Ureter (tissue), 1 donor: ENCODE data around the gene ZNF217. TPM values are rescaled to one million over a fixed set of nuclear protein-coding genes. Genes with fewer than 3 reads are reported as not detected.
"Not testable (repeated sequence)": the region's sequence is repeated elsewhere in the genome, so short reads cannot be mapped to it uniquely, and the experiment has no call there.

Experiments used
- DNase-seq: peaks from one replicate; pipeline ENCODE4 v3.0.0-alpha.2; 2020; ENCODE audit warnings: low spot score
- total RNA-seq: library from RNA; stranded (reverse); gene quantifications from one replicate; pipeline ENCODE4 v1.2.4, GENCODE V29; 2023
- donor health status: DM: yes; HTN: yes; CAD: no.

Gene ZNF217
- total RNA-seq, 1 donor from 2014 or later, result 80.7 TPM

DNA sequence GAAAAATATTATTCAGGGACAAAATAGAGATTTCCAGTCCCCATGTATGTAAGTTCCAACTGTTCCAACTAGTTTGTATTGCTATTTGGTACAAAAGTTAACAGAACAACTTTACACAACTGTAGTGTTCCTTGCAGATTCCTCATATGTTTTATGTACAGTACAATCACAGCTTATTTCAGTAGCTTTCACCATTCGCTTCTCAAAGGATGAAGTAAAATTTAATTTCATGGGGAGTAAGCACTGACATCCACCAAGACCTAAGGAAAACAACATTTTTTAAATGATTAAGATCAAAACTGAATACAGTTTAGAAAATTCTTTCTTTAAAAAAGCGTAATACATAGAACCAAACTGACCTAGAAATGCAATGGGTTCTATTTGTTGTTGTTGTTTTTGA lies 24.6 kb downstream of the ZNF217 start:
- DNase-seq, result no peak

DNA sequence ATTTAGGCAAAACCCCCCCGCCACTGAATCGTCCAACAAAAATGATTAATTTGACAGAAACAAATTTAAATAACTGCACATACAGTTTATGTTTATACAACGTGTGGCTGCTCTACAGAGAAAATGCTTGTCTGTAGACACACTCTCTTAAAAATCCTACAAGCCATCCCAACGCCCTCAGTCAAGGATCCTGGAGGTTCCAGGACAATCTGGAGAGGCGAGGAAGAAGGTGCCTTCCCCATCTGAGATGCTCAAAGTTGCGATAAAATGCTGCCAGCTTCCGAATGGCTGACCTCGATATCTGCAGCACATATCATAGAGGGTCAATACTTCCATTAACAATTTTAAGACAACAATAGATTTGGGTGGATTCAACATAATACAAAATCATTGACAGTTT lies 25.3 kb downstream of the ZNF217 start:
- no peak for DNase-seq

DNA sequence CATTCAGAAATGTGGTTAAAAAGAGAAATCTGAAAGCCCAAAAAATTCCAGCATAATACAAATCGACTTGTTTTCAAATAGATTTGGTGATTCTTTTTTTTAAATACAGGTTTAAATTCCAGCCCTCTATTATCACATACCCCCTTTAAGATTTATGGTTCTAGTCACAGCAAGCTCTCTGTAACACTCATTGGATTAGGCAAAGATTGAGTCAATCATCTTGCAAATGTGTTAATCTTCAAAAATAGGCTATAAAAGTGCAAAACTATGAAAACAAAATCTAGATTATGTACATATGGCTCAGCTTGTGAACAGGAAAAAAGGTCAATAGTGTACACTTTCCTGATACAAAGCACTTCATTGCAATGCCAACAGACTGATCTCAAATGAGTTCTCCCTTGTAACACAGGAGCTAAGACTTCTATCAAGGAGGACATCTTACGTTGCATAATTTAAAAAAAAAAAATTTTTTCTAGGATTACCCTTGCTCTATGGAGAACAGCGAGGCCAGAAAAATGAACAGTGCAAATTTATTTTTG lies 26.2 kb downstream of the ZNF217 start:
- no peak for DNase-seq

DNA sequence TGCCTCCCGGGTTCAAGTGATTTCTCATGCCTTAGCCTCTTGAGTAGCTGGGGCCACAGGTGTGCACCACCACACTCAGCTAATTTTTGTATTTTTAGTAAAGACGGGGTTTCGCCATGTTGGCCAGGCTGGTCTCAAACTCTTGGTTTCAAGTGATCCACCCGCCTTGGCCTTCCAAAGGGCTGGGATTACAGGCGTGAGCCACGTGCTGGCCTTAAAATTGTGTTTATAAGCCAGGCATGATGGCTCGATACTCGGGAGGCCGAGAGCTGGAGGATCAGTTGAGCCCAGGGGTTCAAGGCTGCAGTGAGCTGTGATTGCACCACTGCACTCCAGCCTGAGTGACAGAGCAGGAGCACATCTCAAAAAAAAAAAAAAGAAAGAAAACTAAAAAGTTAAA lies 27.0 kb downstream of the ZNF217 start:
- DNase-seq, result not testable (repeated sequence)

DNA sequence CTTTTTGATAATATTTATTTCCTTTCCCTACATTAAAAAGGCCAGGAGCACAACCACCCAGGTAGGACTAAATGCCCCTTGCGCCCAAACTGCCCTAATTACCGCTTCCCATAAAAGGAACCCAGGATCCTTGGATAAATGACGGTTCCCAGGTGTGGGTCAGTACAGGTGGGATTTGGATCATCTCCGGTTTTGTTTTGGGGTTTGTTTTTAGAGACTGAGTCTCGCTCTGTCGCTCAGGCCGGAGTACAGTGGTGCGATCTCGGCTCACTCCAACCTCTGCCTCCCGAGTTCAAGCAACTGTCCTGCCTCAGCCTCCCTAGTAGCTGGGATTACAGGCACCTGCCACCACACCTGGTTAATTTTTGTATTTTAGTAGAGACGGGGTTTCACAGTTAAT lies 28.4 kb downstream of the ZNF217 start:
- DNase-seq, result no peak

DNA sequence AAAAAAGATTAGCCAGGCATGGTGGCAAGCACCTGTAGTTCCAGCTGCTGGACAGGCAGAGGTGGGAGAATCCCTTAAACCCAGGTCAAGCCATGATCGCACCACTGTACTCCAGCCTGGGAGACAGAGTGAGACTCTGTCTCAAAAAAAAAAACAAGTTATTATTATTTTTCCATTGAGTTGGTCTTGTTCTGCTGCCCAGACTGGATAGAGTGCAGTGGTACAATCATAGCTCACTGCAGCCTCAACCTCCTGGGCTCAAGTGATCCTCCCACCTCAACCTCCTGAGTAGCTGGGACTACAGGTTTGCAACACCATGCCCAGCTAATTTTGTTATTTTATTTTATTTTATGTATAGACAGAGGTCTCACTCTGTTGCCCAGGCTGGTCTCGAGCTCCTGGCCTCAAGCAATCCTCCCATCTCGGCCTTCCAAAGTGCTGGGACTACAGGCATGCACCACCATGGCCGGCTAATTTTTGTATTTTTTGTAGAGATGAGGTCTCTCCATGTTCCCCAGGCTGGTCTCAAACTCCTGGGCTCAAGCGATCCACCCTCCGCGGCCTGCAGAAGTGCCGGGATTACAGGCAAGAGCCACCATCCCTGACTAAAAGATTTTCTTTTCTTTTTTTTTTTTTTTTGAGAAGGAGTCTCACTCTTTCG lies 31.4 kb downstream of the ZNF217 start:
- DNase-seq, result not testable (repeated sequence)

DNA sequence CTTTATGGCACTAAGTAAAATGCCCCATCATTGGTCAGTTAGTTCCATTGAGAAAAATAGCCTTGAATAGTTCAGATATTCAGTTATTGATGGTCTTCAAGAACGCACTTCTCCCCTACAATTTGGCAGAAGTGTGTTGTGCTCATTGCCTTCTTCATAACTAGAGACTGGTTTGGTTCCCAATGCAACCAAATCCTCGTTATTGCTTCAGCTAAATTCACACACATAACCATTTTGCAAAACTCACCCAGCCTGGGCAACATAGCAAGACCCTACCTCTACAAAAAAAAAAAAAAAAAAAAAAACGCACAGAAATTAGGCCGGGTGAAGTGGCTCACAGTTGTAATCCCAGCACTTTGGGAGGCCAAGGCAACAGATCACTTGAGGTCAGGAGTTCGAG lies 32.1 kb downstream of the ZNF217 start:
- DNase-seq, result no peak

GRCh38 chr20:53559816-53560215 lies 33.8 kb downstream of the ZNF217 start:
- no peak for DNase-seq

DNA sequence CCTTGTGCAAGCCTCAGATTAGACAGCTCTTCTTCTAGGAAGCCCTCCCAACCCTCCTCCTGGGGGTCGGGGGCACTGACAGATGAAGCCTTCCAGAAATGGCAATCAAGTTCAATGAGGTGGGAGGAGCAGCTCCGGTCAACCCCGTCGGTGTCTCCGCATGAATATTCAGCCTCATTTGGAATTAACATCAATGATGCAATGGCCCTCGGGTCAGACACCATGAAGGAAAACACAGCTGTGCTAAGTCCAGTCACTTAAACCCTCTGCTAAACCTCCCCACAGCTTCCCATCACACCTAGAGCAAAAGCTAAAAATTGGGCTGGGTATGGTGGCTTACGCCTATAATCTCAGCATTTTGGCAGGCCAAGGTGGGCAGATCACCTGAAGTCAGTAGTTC lies 36.5 kb downstream of the ZNF217 start:
- no peak for DNase-seq

DNA sequence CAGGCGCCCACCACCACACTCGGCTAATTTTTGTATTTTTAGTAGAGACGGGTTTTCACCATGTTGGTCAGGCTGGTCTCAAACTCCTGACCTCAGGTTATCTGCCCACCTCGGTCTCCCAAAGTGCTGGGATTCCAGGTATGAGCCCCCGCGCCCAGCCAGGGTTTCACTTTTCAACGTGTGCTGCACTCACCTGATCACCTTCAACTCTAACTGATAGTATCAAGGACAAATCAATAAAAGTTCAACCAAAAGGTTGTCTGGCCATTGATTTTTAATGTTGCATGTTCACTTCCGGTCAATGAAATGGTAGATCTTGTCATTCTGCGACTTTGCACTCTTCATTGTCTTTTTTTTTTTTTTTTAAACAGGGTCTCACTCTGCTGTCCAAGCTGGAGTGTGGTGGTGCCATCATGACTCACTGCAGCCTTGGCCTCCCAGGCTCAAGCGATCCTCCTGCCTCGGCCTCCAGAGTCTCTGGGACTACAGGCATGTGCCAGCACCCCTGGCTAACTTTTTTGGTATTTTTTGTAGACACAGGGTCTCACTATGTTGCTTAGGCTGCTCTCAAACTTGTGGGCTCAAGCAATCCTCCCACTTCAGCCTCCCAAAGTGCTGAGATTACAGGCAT lies 37.3 kb downstream of the ZNF217 start:
- DNase-seq, result no peak

GRCh38 chr20:53555816-53556215 lies 37.8 kb downstream of the ZNF217 start:
- no peak for DNase-seq

- DNase-seq, result no peak
Observed at GRCh38 chr20:53555081-53555480, 38.6 kb downstream of the ZNF217 start.

DNA sequence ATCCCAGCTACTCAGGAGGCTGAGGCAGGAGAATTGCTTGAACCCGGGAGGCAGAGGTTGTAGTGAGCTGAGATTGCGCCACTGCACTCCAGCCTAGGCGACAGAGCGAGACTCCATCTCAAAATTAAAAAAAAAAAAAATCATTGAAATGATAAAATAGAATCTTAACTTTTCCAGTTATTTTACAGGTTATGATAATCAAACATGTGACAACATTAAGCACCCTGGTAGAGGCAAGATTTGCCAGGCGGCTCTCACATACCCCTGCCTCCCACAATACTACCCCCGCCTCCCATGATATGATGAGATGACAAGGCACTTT lies 41.1 kb downstream of the ZNF217 start:
- DNase-seq, result not testable (repeated sequence)

DNA sequence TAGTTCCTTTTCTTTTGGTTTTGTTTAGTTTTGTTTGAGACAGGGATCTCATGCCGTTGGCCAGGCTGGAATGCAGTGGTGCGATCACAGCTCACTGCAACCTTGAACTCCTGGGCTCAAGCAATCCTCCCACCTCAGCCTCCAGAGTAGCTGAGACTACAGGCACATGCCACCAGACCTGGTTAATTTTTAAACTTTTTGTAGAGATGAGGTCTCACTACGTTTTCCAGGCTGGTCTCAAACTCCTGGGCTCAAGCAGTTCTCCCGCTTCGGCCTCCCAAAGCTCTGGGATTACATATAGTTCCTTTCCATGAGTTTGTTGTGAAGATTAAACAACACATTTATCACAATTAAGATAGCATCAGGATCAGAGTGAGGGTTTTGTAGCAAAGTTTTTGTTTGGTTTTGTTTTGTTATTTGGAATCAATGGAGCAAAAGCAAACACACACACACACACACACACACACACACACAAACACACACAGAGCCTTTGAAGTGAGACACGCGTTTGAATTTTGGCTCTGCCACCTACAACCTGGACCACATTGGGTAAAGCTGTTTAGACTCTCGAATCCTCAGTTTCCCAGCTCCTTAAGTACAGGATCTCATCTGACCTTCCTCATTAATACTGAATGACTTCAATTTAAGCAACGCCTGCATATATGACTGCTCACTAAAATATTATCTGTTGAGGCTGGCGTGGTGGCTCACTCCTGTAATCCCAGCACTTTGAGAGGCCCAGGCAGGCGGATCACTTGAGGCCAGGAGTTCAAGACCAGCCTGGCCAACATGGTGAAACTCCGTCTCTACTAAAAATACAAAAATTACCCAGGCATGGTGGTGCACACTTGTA lies 41.7 kb downstream of the ZNF217 start:
- DNase-seq, result not testable (repeated sequence)

GRCh38 chr20:53550280-53551187 lies 43.1 kb downstream of the ZNF217 start:
- no peak for DNase-seq

- peak; percentile 46 for DNase-seq
Observed at GRCh38 chr20:53547664-53548239, 45.9 kb downstream of the ZNF217 start.

DNA sequence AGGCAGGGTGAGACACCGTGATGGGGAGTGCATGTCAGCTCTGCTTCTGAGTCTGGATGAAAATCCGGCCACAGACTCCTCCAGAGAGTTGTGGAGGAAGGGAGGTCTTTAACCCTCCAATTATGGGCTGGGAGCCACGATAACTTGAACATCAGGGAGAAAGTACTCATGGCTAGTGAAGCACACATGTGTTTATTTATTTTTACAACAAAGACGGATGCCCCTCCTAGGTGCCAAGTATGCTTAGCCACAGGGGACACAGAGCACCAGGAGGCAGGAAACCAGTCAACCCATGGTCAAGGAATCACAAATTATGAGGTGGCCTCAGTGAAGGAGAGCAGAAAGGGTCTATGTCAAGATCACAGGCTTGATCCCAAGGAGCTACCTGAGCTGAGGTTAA lies 54.1 kb downstream of the ZNF217 start:
- no peak for DNase-seq

DNA sequence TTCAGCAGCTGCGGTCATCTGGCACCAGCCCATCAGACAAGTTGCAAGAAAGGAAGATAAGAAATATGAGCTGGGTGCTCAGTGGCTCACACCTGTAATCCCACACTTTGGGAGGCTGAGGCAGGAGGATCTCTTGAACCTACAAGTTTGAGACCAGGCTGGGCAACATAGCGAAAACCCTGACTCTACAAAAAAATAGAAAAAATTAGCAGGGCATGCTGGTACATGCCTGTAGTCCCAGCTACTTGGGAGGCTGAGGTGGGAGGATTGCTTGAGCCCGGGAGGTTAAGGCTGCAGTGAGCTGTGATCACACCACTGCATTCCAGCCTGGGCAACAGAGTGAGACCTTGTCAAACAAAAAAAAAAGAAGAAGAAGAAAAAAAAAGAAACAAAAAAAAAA lies 57.3 kb downstream of the ZNF217 start:
- not testable (repeated sequence) for DNase-seq

- no peak for DNase-seq
Observed at GRCh38 chr20:53535878-53536277, 57.8 kb downstream of the ZNF217 start.

- no peak for DNase-seq
Observed at GRCh38 chr20:53534037-53534436, 59.6 kb downstream of the ZNF217 start.

DNA sequence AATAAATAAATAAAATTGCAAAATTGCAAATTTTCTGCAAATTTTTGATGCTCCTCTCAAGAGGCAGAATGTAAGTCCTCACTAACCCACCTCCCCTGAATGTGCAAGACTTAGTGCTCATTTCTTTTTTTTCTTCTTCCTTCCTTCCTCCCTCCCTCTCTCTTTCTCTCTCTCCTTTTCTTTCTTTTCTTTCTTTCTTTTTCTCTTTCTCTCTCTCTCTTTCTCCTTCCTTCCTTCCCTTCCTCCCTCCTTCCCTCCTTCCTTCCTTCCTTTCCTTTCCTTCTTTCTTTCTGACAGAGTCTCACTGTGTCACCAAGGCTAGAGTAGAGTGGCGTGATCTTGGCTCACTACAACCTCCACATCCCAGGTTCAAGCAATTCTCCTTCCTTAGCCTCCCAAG lies 60.1 kb downstream of the ZNF217 start:
- no peak for DNase-seq
